CD14-positive monocyte (primary cell): ENCODE data around the gene ABCA4. TPM values are rescaled to one million over a fixed set of nuclear protein-coding genes. Genes with fewer than 3 reads are reported as not detected.

Source experiments
- DNase-seq, 3 donors: peaks; one replicate each; pipeline ENCODE4 v3.0.0-alpha.2; 2011 to 2022
- H2AFZ ChIP-seq: 2 replicates; pipeline ENCODE4 v1.6.0; 2012; ENCODE audit warnings: mild to moderate bottlenecking, low read depth, low read length, inconsistent platforms; ENCODE audit not compliant: insufficient read depth, poor library complexity, severe bottlenecking
- H3K27ac ChIP-seq, 2 donors: 1 replicate in 1 of 2; 2 replicates in 1 of 2; pipeline ENCODE4 v1.5.1; 2012 to 2013; ENCODE audit warnings: low read length in 2 of 2, control low read depth in 1 of 2, inconsistent platforms in 1 of 2, low read depth in 1 of 2, mild to moderate bottlenecking in 1 of 2
- H3K27me3 ChIP-seq, 2 donors: one replicate each; pipeline versions ENCODE4 v1.6.0 to v1.6.1; 2011 to 2013; ENCODE audit warnings: low read length in 2 of 2; ENCODE audit not compliant: control insufficient read depth in 2 of 2, insufficient read depth in 2 of 2
- H3K36me3 ChIP-seq, 2 donors: replicated peaks in 1 of 2; 1 replicate in 1 of 2; 2 replicates in 1 of 2; pipeline versions ENCODE4 v1.5.1 to v1.6.1; 2012 to 2013; ENCODE audit warnings: low read length in 2 of 2, control low read depth in 1 of 2, inconsistent platforms in 1 of 2, mild to moderate bottlenecking in 1 of 2; ENCODE audit not compliant: insufficient read depth in 2 of 2, control insufficient read depth in 1 of 2
- H3K4me1 ChIP-seq, 2 donors: 1 replicate in 1 of 2; 2 replicates in 1 of 2; pipeline versions ENCODE4 v1.5.1 to v1.6.1; 2012 to 2013; ENCODE audit warnings: low read length in 2 of 2, control low read depth in 1 of 2, inconsistent platforms in 1 of 2, mild to moderate bottlenecking in 1 of 2, moderate library complexity in 1 of 2; ENCODE audit not compliant: insufficient read depth in 2 of 2, control insufficient read depth in 1 of 2
- H3K4me2 ChIP-seq: replicated peaks from 2 replicates; pipeline ENCODE3; 2012; ENCODE audit warnings: low read length, moderate library complexity, mild to moderate bottlenecking; ENCODE audit not compliant: poor library complexity, severe bottlenecking; ENCODE audit errors: extremely low read depth
- H3K4me3 ChIP-seq, 3 experiments: fragments of 200-600 bp in 1 of 3; sonication (generic) in 1 of 3; replicated peaks in 1 of 3; 1 replicate in 2 of 3; 2 replicates in 1 of 3; pipeline ENCODE4 v1.5.1; 2011 to 2013; ENCODE audit warnings: low read length in 3 of 3, mild to moderate bottlenecking in 3 of 3, control low read depth in 2 of 3, low read depth in 2 of 3, inconsistent platforms in 1 of 3, moderate library complexity in 1 of 3
- H3K79me2 ChIP-seq: 2 replicates; pipeline ENCODE4 v1.6.0; 2012; ENCODE audit warnings: mild to moderate bottlenecking, control low read depth, inconsistent platforms, low read length, moderate library complexity; ENCODE audit not compliant: insufficient read depth
- H3K9ac ChIP-seq: 2 replicates; pipeline ENCODE4 v1.6.0; 2017; ENCODE audit warnings: low read length, mild to moderate bottlenecking; ENCODE audit not compliant: insufficient read depth, poor library complexity, severe bottlenecking
- H3K9me3 ChIP-seq, 2 donors: replicated peaks in 1 of 2; 1 replicate in 1 of 2; 2 replicates in 1 of 2; pipeline versions ENCODE4 v1.5.1 to v1.6.1; 2012 to 2013; ENCODE audit warnings: low read length in 2 of 2, control low read depth in 1 of 2; ENCODE audit not compliant: control insufficient read depth in 1 of 2, insufficient read depth in 1 of 2
- H4K20me1 ChIP-seq: 2 replicates; pipeline ENCODE4 v1.6.0; 2012; ENCODE audit warnings: mild to moderate bottlenecking, low read length, control low read depth, moderate library complexity; ENCODE audit not compliant: insufficient read depth
- H3K27ac Mint-ChIP-seq, 7 donors: one replicate each; pipeline ENCODE4 v1.8.0; 2020; ENCODE audit warnings: mild to moderate bottlenecking in 7 of 7, mixed read lengths in 7 of 7, moderate library complexity in 6 of 7, inconsistent platforms in 2 of 7
- H3K27me3 Mint-ChIP-seq, 3 donors: one replicate each; pipeline ENCODE4 v1.8.0; 2021 to 2022; ENCODE audit warnings: low read depth in 3 of 3, mild to moderate bottlenecking in 3 of 3, mixed read lengths in 3 of 3, moderate library complexity in 3 of 3, inconsistent platforms in 1 of 3
- H3K36me3 Mint-ChIP-seq, 2 donors: one replicate each; pipeline ENCODE4 v1.8.0; 2020; ENCODE audit warnings: mixed read lengths in 2 of 2, inconsistent platforms in 1 of 2, mild to moderate bottlenecking in 1 of 2
- H3K4me1 Mint-ChIP-seq: one replicate; pipeline ENCODE4 v1.8.0; 2020; ENCODE audit warnings: mild to moderate bottlenecking, mixed read lengths
- H3K4me3 Mint-ChIP-seq, 2 donors: one replicate each; pipeline ENCODE4 v1.8.0; 2020; ENCODE audit warnings: mild to moderate bottlenecking in 2 of 2, mixed read lengths in 2 of 2, moderate library complexity in 1 of 2
- H3K9me3 Mint-ChIP-seq, 7 donors: one replicate each; pipeline ENCODE4 v1.8.0; 2020 to 2022; ENCODE audit warnings: mixed read lengths in 7 of 7, mild to moderate bottlenecking in 6 of 7, moderate library complexity in 6 of 7, inconsistent platforms in 2 of 7
- CTCF ChIP-seq: fragments of 200-600 bp; IDR thresholded peaks from one replicate; pipeline ENCODE4 v1.8.0; 2022; ENCODE audit warnings: antibody characterized with exemption, mild to moderate bottlenecking
- WGBS: methylation state at CpG from one replicate; pipeline ENCODE4 v1.1.5; 2013; ENCODE audit warnings: missing lambda C conversion rate; ENCODE audit not compliant: insufficient coverage; 5-methylcytosine and 5-hydroxymethylcytosine counted together
- intact Hi-C, 2 donors: fragments of 100-400 bp; cut with micrococcal nuclease; formaldehyde crosslinking; loops; one replicate each; pipeline versions ENCODE4 v1.15.0 to v1.15.1; 2023
- polyA plus RNA-seq, 3 donors: library from polyadenylated mRNA; depleted of rRNA in 1 of 3; unstranded in 2 of 3; stranded (reverse) in 1 of 3; fragments of 300-500 nt in 2 of 3; fragments of >200 nt in 1 of 3; fragmentation: Illumina TruSeq in 2 of 3; gene quantifications; 1 replicate in 2 of 3; 2 replicates in 1 of 3; pipeline ENCODE4 v1.2.3, GENCODE V29; 2012 to 2021

ABCA4 gene
- polyA plus RNA-seq, 3 donors = not detected

DNA sequence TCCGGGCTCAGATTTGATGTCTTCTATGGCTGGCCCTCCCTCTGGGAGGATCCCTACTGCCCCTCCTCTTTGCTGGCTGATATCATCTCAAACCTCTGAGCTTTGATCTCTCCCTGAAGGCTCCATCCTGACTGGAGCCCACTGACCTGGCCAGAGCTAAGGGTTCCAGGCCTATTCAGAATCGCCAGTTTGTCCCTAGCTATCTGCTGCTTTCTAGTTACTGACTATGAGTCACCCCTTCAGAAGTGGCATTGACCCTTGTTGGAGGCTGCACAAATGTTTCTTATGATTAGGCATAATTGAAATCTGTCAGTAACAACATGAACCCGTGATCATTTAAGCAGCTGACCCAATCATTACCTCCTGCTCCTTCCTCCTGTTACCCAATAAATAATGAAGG is 87.1 kb downstream of the ABCA4 start:
- Histone ChIP-seq H2AFZ (no peak overlapping the region), H3K79me2 (no peaks in the 10 kb centered on the region), H3K4me3 (no peak overlapping the region), H3K27ac (no peak overlapping the region), H3K4me2 (no peak overlapping the region), H4K20me1 (no peaks in the 10 kb centered on the region), H3K9me3 (no peaks in the 10 kb centered on the region), H3K4me1 (no peaks in the 10 kb centered on the region), H3K27me3 (peaks cover 10 to 18% of the 10 kb centered on the region in 2 donors), H3K9ac (no peak overlapping the region), H3K36me3 (no peaks in the 10 kb centered on the region)
- peak overlapping the region in 1 of 2 donors; percentile 29 for H3K4me3 Mint-ChIP-seq
- TF ChIP-seq CTCF = no peak
- intact Hi-C loops = no loop called here
- H3K4me1 Mint-ChIP-seq = peaks cover 11% of the 10 kb centered on the region
- H3K9me3 Mint-ChIP-seq = no peaks in the 10 kb centered on the region
- peaks cover 4 to 25% (median 18%) of the 10 kb centered on the region in 3 donors for H3K27me3 Mint-ChIP-seq
- DNase-seq = no peak
- 95% methylated on average over 2 of the region's 3 CpGs for WGBS
- no peaks in the 10 kb centered on the region for H3K36me3 Mint-ChIP-seq
- H3K27ac Mint-ChIP-seq = no peak overlapping the region

DNA sequence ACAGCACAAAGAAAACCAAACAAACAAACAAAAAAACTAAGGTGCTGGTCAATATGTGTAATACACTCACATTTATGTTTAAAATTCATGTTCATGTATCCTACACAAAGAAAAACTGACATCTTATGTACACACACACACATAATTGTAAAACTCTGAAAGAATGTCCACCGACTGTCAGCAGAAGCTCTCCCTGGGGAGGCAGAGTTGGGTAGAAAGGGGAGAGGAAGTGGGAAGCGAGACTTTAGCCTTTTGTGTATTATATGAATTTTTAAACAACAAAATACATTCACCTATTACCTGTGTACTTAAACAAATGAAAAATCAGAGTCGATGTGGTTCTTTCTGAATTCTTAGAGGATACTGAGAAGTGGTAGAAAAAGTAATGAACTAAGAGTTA is 88.3 kb downstream of the ABCA4 start:
- no peaks in the 10 kb centered on the region for H3K36me3 ChIP-seq
- H3K4me2 ChIP-seq = no peak overlapping the region
- Mint-ChIP-seq H3K4me3 (no peak overlapping the region), H3K4me1 (peaks cover 11% of the 10 kb centered on the region), H3K36me3 (no peaks in the 10 kb centered on the region), H3K27ac (peak overlapping the region in 3 of 7 donors; percentile 14 to 60 (median 51)), H3K9me3 (no peaks in the 10 kb centered on the region), H3K27me3 (peaks cover 4 to 18% (median 8%) of the 10 kb centered on the region in 3 donors)
- no peak for TF ChIP-seq CTCF
- H3K9ac ChIP-seq = no peak overlapping the region
- no peaks in the 10 kb centered on the region for H3K9me3 ChIP-seq
- no CpG with 5 or more reads among the region's 3 CpGs for WGBS
- H3K4me1 ChIP-seq = no peaks in the 10 kb centered on the region
- no peak for DNase-seq
- no peak overlapping the region for H2AFZ ChIP-seq
- H3K79me2 ChIP-seq = no peaks in the 10 kb centered on the region
- H4K20me1 ChIP-seq = no peaks in the 10 kb centered on the region
- H3K27me3 ChIP-seq = peaks cover 1 to 8% of the 10 kb centered on the region in 2 donors
- intact Hi-C loops = no loop called here
- no peak overlapping the region for H3K4me3 ChIP-seq
- H3K27ac ChIP-seq = no peak overlapping the region
